K562 (cell line): Measurements from ENCODE around the gene TMPO. TPM values are rescaled to one million over a fixed set of nuclear protein-coding genes. Genes with fewer than 3 reads are reported as not detected.

Source experiments
- COPS2 ChIP-seq: fragments of 450-650 bp; conservative IDR thresholded peaks from 2 replicates; pipeline ENCODE4 v1.6.1; 2016; ENCODE audit warnings: mild to moderate bottlenecking, moderate library complexity
- CREBBP ChIP-seq: IDR thresholded peaks from one replicate; pipeline ENCODE4 v1.6.1; 2012; ENCODE audit warnings: low read depth, mild to moderate bottlenecking, control low read depth, inconsistent platforms, low read length
- EP300 ChIP-seq: IDR thresholded peaks from 2 replicates; pipeline ENCODE4 v1.6.1; 2012; ENCODE audit warnings: low read length, improper control_type of control experiment
- ESRRA ChIP-seq: fragments of 450-650 bp; IDR thresholded peaks from 2 replicates; pipeline ENCODE4 v1.6.1; 2014; ENCODE audit warnings: low read depth, mild to moderate bottlenecking, moderate library complexity, borderline replicate concordance
- FOS ChIP-seq: IDR thresholded peaks from 3 replicates; pipeline ENCODE4 v1.6.1; 2011; ENCODE audit not compliant: insufficient read length; ENCODE audit errors: extremely low read depth
- FOSL1 ChIP-seq: fragments of 200-800 bp; sonication (Bioruptor generic); conservative IDR thresholded peaks from 2 replicates; pipeline ENCODE4 v1.6.1; 2016; ENCODE audit warnings: missing genetic modification characterization, missing compliant biosample characterization
- HMG20A ChIP-seq: fragments of 450-650 bp; formaldehyde crosslinking; conservative IDR thresholded peaks from 2 replicates; pipeline ENCODE4 v1.4.0; 2020; ENCODE audit warnings: mild to moderate bottlenecking, mixed read lengths
- HMG20B ChIP-seq: fragments of 250-450 bp; sonication (Bioruptor Pico); IDR thresholded peaks from 2 replicates; pipeline ENCODE4 v1.5.0; 2021; ENCODE audit warnings: mild to moderate bottlenecking
- ILK ChIP-seq: fragments of 450-650 bp; IDR thresholded peaks from 2 replicates; pipeline ENCODE4 v1.6.1; 2016; ENCODE audit warnings: missing genetic modification characterization, low read depth, mild to moderate bottlenecking, missing compliant biosample characterization, moderate library complexity, borderline replicate concordance
- KDM5B ChIP-seq: fragments of 200-600 bp; sonication (generic); IDR thresholded peaks from 2 replicates; pipeline ENCODE4 v1.6.1; 2012; ENCODE audit warnings: low read depth, mild to moderate bottlenecking, moderate library complexity, low read length, control low read depth, inconsistent platforms; ENCODE audit not compliant: insufficient replicate concordance
- MCM5 ChIP-seq: fragments of 450-650 bp; IDR thresholded peaks from 2 replicates; pipeline ENCODE4 v1.6.1; 2016; ENCODE audit warnings: low read depth
- MTA3 ChIP-seq: fragments of 450-650 bp; formaldehyde crosslinking; IDR thresholded peaks from 2 replicates; pipeline ENCODE4 v1.6.1; 2017; ENCODE audit warnings: mild to moderate bottlenecking, borderline replicate concordance
- NFATC3 ChIP-seq: fragments of 450-650 bp; IDR thresholded peaks from 2 replicates; pipeline ENCODE4 v1.6.1; 2017; ENCODE audit warnings: mild to moderate bottlenecking
- RAD51 ChIP-seq: fragments of 450-650 bp; IDR thresholded peaks from 2 replicates; pipeline ENCODE4 v1.7.1; 2016; ENCODE audit warnings: low read depth, mild to moderate bottlenecking, borderline replicate concordance
- RCOR1 ChIP-seq, 2 experiments: IDR thresholded peaks; 2 replicates each; pipeline ENCODE4 v1.6.1; 2012; ENCODE audit warnings: low read depth in 2 of 2, low read length in 2 of 2, borderline replicate concordance in 1 of 2, improper control_type of control experiment in 1 of 2
- SMAD3 ChIP-seq: fragments of 450-650 bp; formaldehyde crosslinking; conservative IDR thresholded peaks from 2 replicates; pipeline ENCODE4 v1.4.0; 2020; ENCODE audit warnings: mild to moderate bottlenecking
- SMARCB1 ChIP-seq: IDR thresholded peaks from 2 replicates; pipeline ENCODE4 v1.6.1; 2011; ENCODE audit warnings: improper control_type of control experiment, low read depth; ENCODE audit not compliant: insufficient read length
- SMC3 ChIP-seq: conservative IDR thresholded peaks from 2 replicates; pipeline ENCODE4 v1.6.1; 2011; ENCODE audit warnings: low read depth, low read length, improper control_type of control experiment; ENCODE audit not compliant: insufficient read depth
- SRSF7 ChIP-seq: fragments of 200-400 bp; formaldehyde crosslinking; optimal IDR thresholded peaks from 2 replicates; pipeline ENCODE3; 2017; ENCODE audit warnings: mild to moderate bottlenecking, low read depth, low read length
- TCF7 ChIP-seq: sonication (generic); IDR thresholded peaks from 2 replicates; pipeline ENCODE4 v1.6.1; 2016; ENCODE audit warnings: antibody characterized with exemption, borderline replicate concordance
- TEAD1 ChIP-seq, 2 experiments: fragments of 450-650 bp in 1 of 2; sonication (generic) in 1 of 2; formaldehyde crosslinking; IDR thresholded peaks; 2 replicates each; pipeline versions ENCODE4 v1.4.0 to v1.8.0; 2020 to 2022; ENCODE audit warnings: mild to moderate bottlenecking in 2 of 2, missing genetic modification reagents in 1 of 2
- THRAP3 ChIP-seq: fragments of 450-650 bp; IDR thresholded peaks from 2 replicates; pipeline ENCODE4 v1.6.1; 2016; ENCODE audit warnings: mild to moderate bottlenecking, inconsistent platforms, borderline replicate concordance
- ZNF124 ChIP-seq: sonication (generic); formaldehyde crosslinking; IDR thresholded peaks from 2 replicates; pipeline ENCODE4 v1.8.1; 2022; ENCODE audit warnings: missing genetic modification reagents
- ZNF431 ChIP-seq: sonication (generic); formaldehyde crosslinking; IDR thresholded peaks from 2 replicates; pipeline ENCODE4 v1.8.0; 2022; ENCODE audit warnings: mild to moderate bottlenecking, missing genetic modification reagents
- ZNF766 ChIP-seq: fragments of 200-800 bp; sonication (Bioruptor generic); conservative IDR thresholded peaks from 2 replicates; pipeline ENCODE4 v1.6.1; 2016; ENCODE audit warnings: missing genetic modification characterization, missing compliant biosample characterization
- polyA plus RNA-seq, 8 experiments: library from polyadenylated mRNA; depleted of rRNA in 4 of 8; stranded (reverse) in 5 of 8; unstranded in 3 of 8; fragments of >200 nt; fragmentation: Nextera tagmentation in 2 of 8; fragmentation: Illumina TruSeq in 1 of 8; extraction: Ambion mirVana in 2 of 8; extraction: Trizol in 1 of 8; gene quantifications; 2 replicates each; pipeline versions ENCODE4 v1.2.1 to v1.2.3, GENCODE V29; 2011 to 2014; ENCODE audit warnings: inconsistent platforms in 1 of 8, missing spikeins in 1 of 8
- total RNA-seq, 7 experiments: library from RNA; depleted of rRNA in 6 of 7; stranded (reverse); fragments of >200 nt in 6 of 7; fragmentation: Illumina TruSeq in 2 of 7; extraction: Trizol in 2 of 7; gene quantifications; 2 replicates each; pipeline versions ENCODE4 v1.2.1 to v1.2.3, GENCODE V29; 2011 to 2021; ENCODE audit warnings: low replicate concordance in 1 of 7
- TF ChIP-seq, protein P1 (sequence below): fragments of 450-650 bp; IDR thresholded peaks from 2 replicates; pipeline ENCODE4 v1.6.1; 2014; ENCODE audit warnings: low read depth, mild to moderate bottlenecking, moderate library complexity, borderline replicate concordance
- TF ChIP-seq, protein P2 (sequence below): fragments of 450-650 bp; formaldehyde crosslinking; IDR thresholded peaks from 2 replicates; pipeline ENCODE4 v1.4.0; 2020; ENCODE audit warnings: mild to moderate bottlenecking, moderate library complexity
- TF ChIP-seq, protein P3 (sequence below): IDR thresholded peaks from 2 replicates; pipeline ENCODE4 v1.6.1; 2014; ENCODE audit warnings: antibody characterized with exemption

Gene TMPO
- total and polyA plus RNA-seq, 9 of the 15 experiments (the other 6 are each of a cell fraction or from before 2014, with no cell fraction given) = 62.1 to 263 (median 182) TPM

DNA sequence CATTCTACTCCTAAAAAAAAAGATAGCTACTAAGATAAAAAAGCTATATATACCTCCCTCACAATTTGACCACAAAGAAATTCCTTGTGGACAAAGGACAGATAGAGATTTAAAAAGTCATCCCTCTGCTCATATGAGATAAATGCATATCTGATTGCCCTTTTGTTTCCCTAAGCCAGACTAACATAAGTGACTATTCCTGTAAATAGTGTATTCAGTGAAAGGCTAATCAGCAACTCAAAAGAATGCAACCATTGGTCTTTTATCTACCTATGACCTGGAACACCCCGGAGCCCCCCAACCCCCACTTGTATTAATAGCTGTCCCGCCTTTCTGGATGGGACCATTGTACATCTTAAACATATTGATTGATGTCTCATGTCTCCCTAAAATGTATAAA is 6.3 kb upstream of the TMPO start (continued):
- TF ChIP-seq FOS (no peak), SMARCB1 (no peak), SMC3 (no peak), FOSL1 (peak; percentile 84), ZNF766 (CRISPR knock-in tag) (peak; percentile 46; the same call in 1 of the 2 replicates), ZNF124 (no peak), KDM5B (no peak), MTA3 (peak; percentile 55; the same call in 1 of the 2 replicates), HMG20A (CRISPR knock-in tag) (0 out of 2 replicates have a peak, but pooled peaks have one; percentile 10), RCOR1 (IDR thresholded peaks at IDR 0.05; ENCODE audit: borderline replicate concordance in 1 of 2, low read depth in 2 of 2, low read length in 2 of 2) (peak; percentile 41 to 98; a peak in 3 of 4 replicates), HMG20B (CRISPR knock-in tag) (no peak), MCM5 (no peak), ZNF431 (no peak), THRAP3 (no peak), RAD51 (no peak), EP300 (peak; percentile 92), ESRRA (peak; percentile 94; the same call in 1 of the 2 replicates), TEAD1 (CRISPR knock-in tag; IDR thresholded peaks at IDR 0.05) (peak in 1 of 2 experiments; percentile 99; a peak in 2 of 4 replicates), COPS2 (no peak), TCF7 (no peak), CREBBP (no peak), ILK (tag) (no peak), SRSF7 (no peak), SMAD3 (no peak), NFATC3 (no peak)
- TF ChIP-seq, protein P1, sequence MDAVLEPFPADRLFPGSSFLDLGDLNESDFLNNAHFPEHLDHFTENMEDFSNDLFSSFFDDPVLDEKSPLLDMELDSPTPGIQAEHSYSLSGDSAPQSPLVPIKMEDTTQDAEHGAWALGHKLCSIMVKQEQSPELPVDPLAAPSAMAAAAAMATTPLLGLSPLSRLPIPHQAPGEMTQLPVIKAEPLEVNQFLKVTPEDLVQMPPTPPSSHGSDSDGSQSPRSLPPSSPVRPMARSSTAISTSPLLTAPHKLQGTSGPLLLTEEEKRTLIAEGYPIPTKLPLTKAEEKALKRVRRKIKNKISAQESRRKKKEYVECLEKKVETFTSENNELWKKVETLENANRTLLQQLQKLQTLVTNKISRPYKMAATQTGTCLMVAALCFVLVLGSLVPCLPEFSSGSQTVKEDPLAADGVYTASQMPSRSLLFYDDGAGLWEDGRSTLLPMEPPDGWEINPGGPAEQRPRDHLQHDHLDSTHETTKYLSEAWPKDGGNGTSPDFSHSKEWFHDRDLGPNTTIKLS = no peak
- TF ChIP-seq, protein P2, sequence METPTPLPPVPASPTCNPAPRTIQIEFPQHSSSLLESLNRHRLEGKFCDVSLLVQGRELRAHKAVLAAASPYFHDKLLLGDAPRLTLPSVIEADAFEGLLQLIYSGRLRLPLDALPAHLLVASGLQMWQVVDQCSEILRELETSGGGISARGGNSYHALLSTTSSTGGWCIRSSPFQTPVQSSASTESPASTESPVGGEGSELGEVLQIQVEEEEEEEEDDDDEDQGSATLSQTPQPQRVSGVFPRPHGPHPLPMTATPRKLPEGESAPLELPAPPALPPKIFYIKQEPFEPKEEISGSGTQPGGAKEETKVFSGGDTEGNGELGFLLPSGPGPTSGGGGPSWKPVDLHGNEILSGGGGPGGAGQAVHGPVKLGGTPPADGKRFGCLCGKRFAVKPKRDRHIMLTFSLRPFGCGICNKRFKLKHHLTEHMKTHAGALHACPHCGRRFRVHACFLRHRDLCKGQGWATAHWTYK (CRISPR knock-in tag) = peak; percentile 66; the same call in 1 of the 2 replicates
- TF ChIP-seq, protein P3, sequence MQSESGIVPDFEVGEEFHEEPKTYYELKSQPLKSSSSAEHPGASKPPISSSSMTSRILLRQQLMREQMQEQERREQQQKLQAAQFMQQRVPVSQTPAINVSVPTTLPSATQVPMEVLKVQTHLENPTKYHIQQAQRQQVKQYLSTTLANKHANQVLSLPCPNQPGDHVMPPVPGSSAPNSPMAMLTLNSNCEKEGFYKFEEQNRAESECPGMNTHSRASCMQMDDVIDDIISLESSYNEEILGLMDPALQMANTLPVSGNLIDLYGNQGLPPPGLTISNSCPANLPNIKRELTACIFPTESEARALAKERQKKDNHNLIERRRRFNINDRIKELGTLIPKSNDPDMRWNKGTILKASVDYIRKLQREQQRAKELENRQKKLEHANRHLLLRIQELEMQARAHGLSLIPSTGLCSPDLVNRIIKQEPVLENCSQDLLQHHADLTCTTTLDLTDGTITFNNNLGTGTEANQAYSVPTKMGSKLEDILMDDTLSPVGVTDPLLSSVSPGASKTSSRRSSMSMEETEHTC = no peak
